ENCODE results near the gene CPNE1.

GRCh38 chr20:35641743-35642142, 23.0 kb downstream of the CPNE1 start:
- TF ChIP-seq CTCF (IDR thresholded peaks at IDR 0.05) (no peak), POLR2A (IDR thresholded peaks at IDR 0.05) (no peak)
